Body of pancreas (tissue), 4 donors: ENCODE results near the gene RIIAD1. TPM values are rescaled to one million over a fixed set of nuclear protein-coding genes. Genes with fewer than 3 reads are reported as not detected.

Experiments used
- ATAC-seq: fragments of 150-250 bp; one replicate; pipeline ENCODE4 v1.9.1; 2016
- DNase-seq, 4 donors: peaks; one replicate each; pipeline ENCODE4 v3.0.0-alpha.2; 2019
- H3K27ac ChIP-seq, 4 donors: fragments of 200-600 bp; sonication (generic); 1 replicate in 3 of 4; 2 replicates in 1 of 4; pipeline versions ENCODE4 v1.5.1 to v1.6.1; 2016 to 2019; ENCODE audit warnings: mild to moderate bottlenecking in 1 of 4, mixed read lengths in 1 of 4, moderate library complexity in 1 of 4
- H3K27me3 ChIP-seq, 2 donors: fragments of 200-600 bp; sonication (generic); one replicate each; pipeline ENCODE4 v1.6.0; 2016; ENCODE audit warnings: mild to moderate bottlenecking in 1 of 2
- H3K36me3 ChIP-seq, 2 donors: fragments of 200-600 bp; sonication (generic); replicated peaks in 1 of 2; 2 replicates each; pipeline ENCODE4 v1.5.1; 2016; ENCODE audit warnings: low read depth in 2 of 2; ENCODE audit not compliant: insufficient read depth in 1 of 2
- H3K4me1 ChIP-seq: fragments of 200-600 bp; sonication (generic); one replicate; pipeline ENCODE4 v1.6.0; 2016
- H3K4me3 ChIP-seq, 2 donors: fragments of 200-600 bp; sonication (generic); 1 replicate in 1 of 2; 2 replicates in 1 of 2; pipeline ENCODE4 v1.5.1; 2016 to 2019
- H3K9me3 ChIP-seq, 3 donors: fragments of 200-600 bp; sonication (generic); 1 replicate in 2 of 3; 2 replicates in 1 of 3; pipeline ENCODE4 v1.5.1; 2016
- CTCF ChIP-seq, 7 experiments: fragments of 450-650 bp in 4 of 7; fragments of 200-600 bp in 3 of 7; sonication (generic) in 3 of 7; IDR thresholded peaks; one replicate each; pipeline ENCODE4 v1.5.1; 2016 to 2019; ENCODE audit warnings: antibody characterized with exemption in 7 of 7
- POLR2A ChIP-seq, 3 donors: fragments of 450-650 bp; IDR thresholded peaks; one replicate each; pipeline ENCODE4 v1.6.1; 2016; ENCODE audit warnings: antibody characterized with exemption in 3 of 3, mild to moderate bottlenecking in 2 of 3
- WGBS, 2 donors: methylation state at CpG; one replicate each; pipeline ENCODE4 v1.1.5; 2017; 5-methylcytosine and 5-hydroxymethylcytosine counted together
- intact Hi-C: fragments of 100-400 bp; cut with DNase I; formaldehyde crosslinking; loops from one replicate; pipeline ENCODE4 v1.15.1; 2023
- small RNA-seq: library from RNA; depleted of rRNA; stranded (forward); fragments of <200 nt; gene quantifications from one replicate; pipeline ENCODE3, GENCODE V24; 2016
- total RNA-seq, 2 donors: library from RNA; depleted of rRNA; stranded (reverse); fragments of >200 nt; gene quantifications; one replicate each; pipeline ENCODE4 v1.1.0, GENCODE V29; 2016

The RIIAD1 gene
- total RNA-seq, 2 donors from 2014 or later = not detected

GRCh38 chr1:151774256-151774922 lies 53.1 kb downstream of the RIIAD1 start:
- TF ChIP-seq POLR2A (IDR thresholded peaks at IDR 0.05) = no peak
- no peak for TF ChIP-seq CTCF (IDR thresholded peaks at IDR 0.05)
- Histone ChIP-seq H3K36me3 (peaks cover 0 to 6% of the 10 kb centered on the region in 2 donors), H3K4me1 (no peaks in the 10 kb centered on the region), H3K4me3 (no peak overlapping the region), H3K27me3 (no peaks in the 10 kb centered on the region), H3K9me3 (no peaks in the 10 kb centered on the region), H3K27ac (no peak overlapping the region)
- ATAC-seq = no peak
- WGBS, 2 donors = 64 to 77% methylated on average over 3 of the region's 3 CpGs
- no peak for DNase-seq
- intact Hi-C loops = no loop called here

- Histone ChIP-seq H3K9me3 (no peaks in the 10 kb centered on the region), H3K4me3 (no peak overlapping the region), H3K27ac (no peak overlapping the region), H3K36me3 (peaks cover 0 to 6% of the 10 kb centered on the region in 2 donors), H3K4me1 (no peaks in the 10 kb centered on the region), H3K27me3 (no peaks in the 10 kb centered on the region)
- DNase-seq (no peak), ATAC-seq (no peak)
- intact Hi-C loops = no loop called here
- TF ChIP-seq POLR2A (IDR thresholded peaks at IDR 0.05) = no peak
- TF ChIP-seq CTCF (IDR thresholded peaks at IDR 0.05) = no peak
- 73 to 84% methylated on average over 7 of the region's 7 CpGs for WGBS, 2 donors
These were observed 54.8 kb downstream of the RIIAD1 start for GRCh38 chr1:151775894-151776664.

GRCh38 chr1:151776665-151777062 lies 55.3 kb downstream of the RIIAD1 start:
- TF ChIP-seq POLR2A (IDR thresholded peaks at IDR 0.05) (no peak), CTCF (IDR thresholded peaks at IDR 0.05) (no peak)
- H3K36me3 ChIP-seq = peaks cover 0 to 6% of the 10 kb centered on the region in 2 donors
- no peak for DNase-seq
- ATAC-seq = no peak
- no peaks in the 10 kb centered on the region for H3K4me1 ChIP-seq
- no peak overlapping the region for H3K27ac ChIP-seq
- no peak overlapping the region for H3K4me3 ChIP-seq
- H3K9me3 ChIP-seq = no peaks in the 10 kb centered on the region
- H3K27me3 ChIP-seq = no peaks in the 10 kb centered on the region
- intact Hi-C loops = no loop called here
- 76 to 98% methylated on average over 3 of the region's 3 CpGs for WGBS, 2 donors

- TF ChIP-seq POLR2A (IDR thresholded peaks at IDR 0.05) = no peak
- no peak for TF ChIP-seq CTCF (IDR thresholded peaks at IDR 0.05)
- no peaks in the 10 kb centered on the region for H3K27me3 ChIP-seq
- DNase-seq = no peak
- WGBS, 2 donors = 89 to 96% methylated on average over 4 of the region's 4 CpGs
- peaks cover 0 to 6% of the 10 kb centered on the region in 2 donors for H3K36me3 ChIP-seq
- H3K27ac ChIP-seq = no peak overlapping the region
- no peaks in the 10 kb centered on the region for H3K4me1 ChIP-seq
- H3K4me3 ChIP-seq = no peak overlapping the region
- H3K9me3 ChIP-seq = no peaks in the 10 kb centered on the region
- no peak for ATAC-seq
- intact Hi-C loops = no loop called here
These were observed 56.0 kb downstream of the RIIAD1 start for GRCh38 chr1:151777317-151777716.

Small RNAs within 50 kb of the gene (small RNA-seq; reads per million reads assigned to genes)
- not detected for gene RNU6-662P

Other genes with a start within 250 kb of the RIIAD1 start
- 10 to 100 TPM; 31.0 to 42.8 TPM for gene CGN, start 210.1 kb upstream of the RIIAD1 start, total RNA-seq
- 10 to 100 TPM; 10.9 to 17.1 TPM for gene TUFT1, start 181.2 kb upstream of the RIIAD1 start, total RNA-seq
- 10 to 100 TPM; 22.3 to 25.7 TPM for gene SNX27, start 109.5 kb upstream of the RIIAD1 start, total RNA-seq
- 10 to 100 TPM in 1 of 2 donors, 1 to 10 TPM in 1; 1.6 to 48.1 TPM for gene CELF3, start 4.7 kb upstream of the RIIAD1 start, total RNA-seq
- gene MRPL9, start 42.0 kb downstream of the RIIAD1 start, total RNA-seq = 10 to 100 TPM; 24.6 to 40.2 TPM
- 1 to 10 TPM; 2.6 to 4.0 TPM for gene TDRKH, start 69.0 kb downstream of the RIIAD1 start, total RNA-seq
- gene LINGO4, start 83.9 kb downstream of the RIIAD1 start, total RNA-seq = 1 to 10 TPM in 1 of 2 donors, under 1 TPM in 1; 0.66 to 1.6 TPM
- 10 to 100 TPM; 32.3 to 51.4 TPM for gene RORC, start 110.3 kb downstream of the RIIAD1 start, total RNA-seq
- 1 to 10 TPM in 1 of 2 donors, under 1 TPM in 1; 0.26 to 2.6 TPM for gene C2CD4D, start 118.3 kb downstream of the RIIAD1 start, total RNA-seq
- not detected for gene THEM5, start 132.2 kb downstream of the RIIAD1 start, total RNA-seq
- 10 to 100 TPM; 11.9 to 30.3 TPM for gene THEM4, start 188.0 kb downstream of the RIIAD1 start, total RNA-seq